NB4 (cell line): ENCODE results near the gene UCN2.

Experiments used
- DNase-seq: peaks from one replicate; pipeline ENCODE4 v3.0.0; 2010; ENCODE audit warnings: low read depth
- H3K4me3 ChIP-seq: one replicate; pipeline ENCODE4 v1.5.1; 2011; ENCODE audit warnings: mild to moderate bottlenecking, low read depth, low read length, moderate library complexity
- MYC ChIP-seq: IDR thresholded peaks from 2 replicates; pipeline ENCODE4 v1.6.1; 2011; ENCODE audit warnings: low read depth, low read length
- POLR2A ChIP-seq: IDR thresholded peaks from 2 replicates; pipeline ENCODE4 v1.6.1; 2011; ENCODE audit warnings: mild to moderate bottlenecking; ENCODE audit not compliant: insufficient read length; ENCODE audit errors: extremely low read depth
- TF ChIP-seq, protein P1 (sequence below): IDR thresholded peaks from 2 replicates; pipeline ENCODE4 v1.6.1; 2011; ENCODE audit warnings: low read depth, low read length
- TF ChIP-seq, protein P2 (sequence below): IDR thresholded peaks from one replicate; pipeline ENCODE4 v1.5.1; 2012; ENCODE audit warnings: low read depth, low read length

UCN2 gene, protein sequence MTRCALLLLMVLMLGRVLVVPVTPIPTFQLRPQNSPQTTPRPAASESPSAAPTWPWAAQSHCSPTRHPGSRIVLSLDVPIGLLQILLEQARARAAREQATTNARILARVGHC

DNA sequence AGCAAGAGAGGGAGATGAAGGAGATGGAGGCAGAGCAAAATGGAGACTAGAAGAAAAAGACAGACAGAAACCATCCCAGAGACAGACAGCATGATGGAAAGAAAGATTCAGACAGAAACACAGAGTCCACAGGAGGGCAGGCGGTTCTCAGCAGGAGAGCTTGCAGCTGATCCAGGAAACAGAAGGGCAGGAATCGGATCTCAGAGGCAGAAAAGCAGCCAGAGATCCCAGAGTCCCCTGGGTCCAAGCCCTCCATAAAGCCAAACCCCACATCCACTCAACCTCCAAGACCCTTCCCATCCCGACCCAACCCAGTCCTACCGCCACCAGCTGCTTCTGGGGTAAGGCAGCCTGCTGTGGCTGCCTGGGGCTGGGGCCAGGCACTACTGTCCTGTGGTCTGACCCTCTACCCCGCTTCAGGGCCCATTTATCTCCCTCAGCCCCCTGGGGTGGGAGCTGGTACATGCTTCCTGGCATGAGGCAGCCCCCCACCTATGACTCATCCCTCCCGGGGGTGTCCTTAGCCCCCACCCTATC lies at the start of gene UCN2:
Gene UCN2 (minus strand): TSS at position 400 of the 537 bp plus-strand sequence. CDS start 657 bp downstream, outside the sequence.
- H3K4me3 ChIP-seq: peak within 1 kb of the TSS; percentile 53
- peak; percentile 82 for DNase-seq
- TF ChIP-seq, protein P1, sequence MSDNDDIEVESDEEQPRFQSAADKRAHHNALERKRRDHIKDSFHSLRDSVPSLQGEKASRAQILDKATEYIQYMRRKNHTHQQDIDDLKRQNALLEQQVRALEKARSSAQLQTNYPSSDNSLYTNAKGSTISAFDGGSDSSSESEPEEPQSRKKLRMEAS: 0 out of 2 replicates have a peak, but pooled peaks have one; percentile 5
- TF ChIP-seq POLR2A: no peak

DNA sequence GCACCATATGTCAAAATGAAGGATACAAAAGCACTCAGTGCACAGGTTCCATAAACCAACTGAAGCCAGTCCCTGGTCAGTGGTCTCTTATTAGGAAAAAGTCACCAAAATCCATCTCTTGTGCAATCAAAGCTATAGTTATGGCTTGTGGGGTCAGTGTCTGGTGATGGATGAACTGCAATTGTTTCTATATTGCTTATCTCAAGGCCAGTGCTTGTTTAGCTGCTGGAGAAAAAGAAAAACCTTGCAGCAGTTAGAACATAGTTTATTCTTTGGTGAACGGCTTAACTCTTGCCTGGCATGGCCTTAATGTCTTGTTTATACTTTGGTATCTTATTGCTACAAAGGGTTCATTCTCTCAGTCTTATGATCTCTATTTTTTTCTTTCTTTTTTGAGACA lies 48.7 kb upstream of the UCN2 start:
- DNase-seq: no peak
- no peak overlapping the region for H3K4me3 ChIP-seq
- TF ChIP-seq, protein P2, sequence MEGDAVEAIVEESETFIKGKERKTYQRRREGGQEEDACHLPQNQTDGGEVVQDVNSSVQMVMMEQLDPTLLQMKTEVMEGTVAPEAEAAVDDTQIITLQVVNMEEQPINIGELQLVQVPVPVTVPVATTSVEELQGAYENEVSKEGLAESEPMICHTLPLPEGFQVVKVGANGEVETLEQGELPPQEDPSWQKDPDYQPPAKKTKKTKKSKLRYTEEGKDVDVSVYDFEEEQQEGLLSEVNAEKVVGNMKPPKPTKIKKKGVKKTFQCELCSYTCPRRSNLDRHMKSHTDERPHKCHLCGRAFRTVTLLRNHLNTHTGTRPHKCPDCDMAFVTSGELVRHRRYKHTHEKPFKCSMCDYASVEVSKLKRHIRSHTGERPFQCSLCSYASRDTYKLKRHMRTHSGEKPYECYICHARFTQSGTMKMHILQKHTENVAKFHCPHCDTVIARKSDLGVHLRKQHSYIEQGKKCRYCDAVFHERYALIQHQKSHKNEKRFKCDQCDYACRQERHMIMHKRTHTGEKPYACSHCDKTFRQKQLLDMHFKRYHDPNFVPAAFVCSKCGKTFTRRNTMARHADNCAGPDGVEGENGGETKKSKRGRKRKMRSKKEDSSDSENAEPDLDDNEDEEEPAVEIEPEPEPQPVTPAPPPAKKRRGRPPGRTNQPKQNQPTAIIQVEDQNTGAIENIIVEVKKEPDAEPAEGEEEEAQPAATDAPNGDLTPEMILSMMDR: no peak
- TF ChIP-seq POLR2A: no peak
- no peak for TF ChIP-seq MYC
- TF ChIP-seq, protein P1: no peak

DNA sequence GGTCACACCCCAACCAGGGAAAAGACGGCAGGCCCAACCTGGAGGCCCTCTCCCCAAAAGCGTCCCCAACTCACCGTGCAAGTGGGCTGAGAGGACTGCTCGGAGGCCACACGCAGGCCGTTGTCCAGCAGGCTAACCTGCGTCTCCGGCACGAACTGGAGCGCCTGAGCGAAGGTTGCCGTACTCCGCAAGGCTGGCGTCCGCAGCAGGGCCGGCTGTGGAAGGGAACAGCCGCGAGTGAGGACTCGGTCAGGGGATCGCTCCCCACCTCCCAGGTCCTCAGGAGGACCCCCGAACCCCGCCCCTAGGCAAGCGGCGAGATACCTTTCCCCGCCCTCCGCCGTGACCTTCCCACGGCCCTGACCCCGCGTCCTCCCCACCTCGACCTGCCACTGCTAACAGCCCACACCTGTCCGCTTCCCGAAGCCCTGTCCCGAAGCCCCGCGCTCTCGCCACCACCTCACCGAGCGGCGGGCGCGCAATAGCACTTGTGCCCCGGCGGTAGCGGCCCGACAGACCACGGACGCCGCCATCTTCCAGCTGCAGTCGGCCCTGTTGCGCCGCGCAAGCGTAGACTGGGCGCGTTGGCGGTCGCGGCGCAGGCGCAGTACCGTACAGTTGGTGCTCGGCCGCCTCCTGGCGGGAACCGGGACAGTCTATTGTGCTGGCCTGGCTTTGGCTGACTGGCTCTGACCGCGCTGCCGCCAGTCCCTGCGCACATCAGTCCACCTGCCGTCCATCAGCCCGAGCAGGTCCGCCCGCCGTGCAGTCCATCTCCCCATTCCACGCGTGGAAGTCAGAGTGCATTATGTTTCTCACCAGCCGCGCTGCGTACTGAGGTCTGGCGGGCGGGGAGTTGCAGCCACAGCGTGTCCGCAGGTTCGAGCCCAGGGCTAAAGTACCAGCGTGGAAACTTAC lies 45.8 kb upstream of the UCN2 start, which contains the start of gene UQCRC1:
Gene UQCRC1 (minus strand): TSS at position 559 of the 918 bp plus-strand sequence. CDS start 26 bp downstream, at position 533.
- TF ChIP-seq POLR2A (peak; percentile 86), MYC (peak; percentile 46; the same call in 1 of the 2 replicates)
- TF ChIP-seq, protein P1: 0 out of 2 replicates have a peak, but pooled peaks have one; percentile 23
- TF ChIP-seq, protein P2: peak; percentile 52
- H3K4me3 ChIP-seq: peak within 1 kb of the TSS; percentile 93
- peak; percentile 94 for DNase-seq

GRCh38 chr3:48607519-48607918 lies 43.9 kb upstream of the UCN2 start:
- DNase-seq: peak; percentile 19
- H3K4me3 ChIP-seq: no peak overlapping the region
- TF ChIP-seq POLR2A (no peak), MYC (no peak)
- TF ChIP-seq, protein P2: no peak
- TF ChIP-seq, protein P1: no peak

DNA sequence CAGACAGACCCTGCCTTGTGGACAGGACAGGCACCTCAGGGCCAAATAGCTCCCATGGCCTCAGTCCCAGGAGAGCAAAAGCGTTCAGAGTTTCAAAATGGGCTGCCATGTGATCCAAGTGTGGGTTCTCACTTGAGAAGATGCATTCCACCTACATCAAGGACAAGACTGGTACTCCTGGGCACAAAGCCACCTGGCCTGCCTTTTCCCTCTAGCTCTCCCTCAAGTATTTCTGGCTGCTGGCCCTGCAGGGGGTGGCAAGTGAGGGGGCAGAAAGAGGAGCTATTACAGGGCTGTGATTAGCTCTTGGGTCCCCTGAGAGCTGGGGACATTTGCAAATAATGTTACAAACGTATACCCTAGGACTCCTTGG lies 38.0 kb upstream of the UCN2 start:
- no peak for DNase-seq
- no peak overlapping the region for H3K4me3 ChIP-seq
- TF ChIP-seq, protein P1: no peak
- TF ChIP-seq MYC (no peak), POLR2A (no peak)
- TF ChIP-seq, protein P2: no peak
